Upper lobe of left lung (tissue), 6 donors: ENCODE results near the gene TENM4. TPM values are rescaled to one million over a fixed set of nuclear protein-coding genes. Genes with fewer than 3 reads are reported as not detected.

Source experiments
- ATAC-seq, 2 donors: fragments of 200-7000 bp; cut with Tn5 transposase; one replicate each; pipeline ENCODE4 v1.9.1; 2022; ENCODE audit warnings: mild to moderate bottlenecking in 2 of 2, moderate library complexity in 2 of 2; ENCODE audit not compliant: low FRiP score in 2 of 2
- DNase-seq, 2 donors: peaks; one replicate each; pipeline ENCODE4 v3.0.0-alpha.2; 2019 to 2020
- H3K27ac ChIP-seq, 4 donors: fragments of 200-600 bp; sonication (generic); one replicate each; pipeline ENCODE4 v1.5.1; 2016 to 2019
- H3K27me3 ChIP-seq, 4 donors: fragments of 200-600 bp; sonication (generic); one replicate each; pipeline ENCODE4 v1.5.1; 2017 to 2019
- H3K36me3 ChIP-seq, 4 donors: fragments of 200-600 bp; sonication (generic); one replicate each; pipeline ENCODE4 v1.5.1; 2016 to 2019
- H3K4me1 ChIP-seq, 4 donors: fragments of 200-600 bp; sonication (generic); one replicate each; pipeline ENCODE4 v1.5.1; 2018 to 2019
- H3K4me3 ChIP-seq, 4 donors: fragments of 200-600 bp; sonication (generic); one replicate each; pipeline ENCODE4 v1.5.1; 2017 to 2019; ENCODE audit warnings: mild to moderate bottlenecking in 2 of 4, moderate library complexity in 1 of 4
- H3K9me3 ChIP-seq, 4 donors: fragments of 200-600 bp; sonication (generic); one replicate each; pipeline ENCODE4 v1.5.1; 2018 to 2019
- CTCF ChIP-seq, 6 experiments: fragments of 450-650 bp in 4 of 6; fragments of 200-600 bp in 2 of 6; sonication (generic) in 2 of 6; IDR thresholded peaks; one replicate each; pipeline ENCODE4 v1.5.1; 2016 to 2019; ENCODE audit warnings: antibody characterized with exemption in 6 of 6
- EP300 ChIP-seq, 4 donors: sonication (generic); formaldehyde crosslinking; IDR thresholded peaks; one replicate each; pipeline ENCODE4 v1.5.1; 2017; ENCODE audit warnings: antibody characterized with exemption in 4 of 4, control low read depth in 2 of 4
- POLR2A ChIP-seq, 4 donors: fragments of 450-650 bp; IDR thresholded peaks; one replicate each; pipeline ENCODE4 v1.5.1; 2016 to 2017; ENCODE audit warnings: antibody characterized with exemption in 4 of 4, mild to moderate bottlenecking in 2 of 4
- POLR2AphosphoS5 ChIP-seq, 2 donors: sonication (generic); formaldehyde crosslinking; IDR thresholded peaks; one replicate each; pipeline ENCODE4 v1.5.1; 2017; ENCODE audit warnings: antibody characterized with exemption in 2 of 2
- WGBS, 2 donors: methylation state at CpG; one replicate each; pipeline ENCODE4 v1.1.5; 2017 to 2018; 5-methylcytosine and 5-hydroxymethylcytosine counted together
- total RNA-seq, 6 donors: library from RNA; depleted of rRNA in 4 of 6; stranded (reverse); fragments of >200 nt in 4 of 6; gene quantifications; one replicate each; pipeline versions ENCODE4 v1.1.0 to v1.2.1, GENCODE V29; 2016 to 2021
- donor health status: DM: no; HTN: no; CAD: no; lungs with moderate emphysema.
- donor health status: DM: no; HTN: yes; CAD: no; lungs with severe emphysema.

TENM4 gene
- total RNA-seq, 6 donors from 2014 or later, result 0.11 to 20.0 (median 3.7) TPM

GRCh38 chr11:78855116-78855515 lies 585.7 kb downstream of the TENM4 start:
- TF ChIP-seq POLR2A (IDR thresholded peaks at IDR 0.05) (no peak), CTCF (IDR thresholded peaks at IDR 0.05) (no peak), POLR2AphosphoS5 (IDR thresholded peaks at IDR 0.05) (no peak), EP300 (IDR thresholded peaks at IDR 0.05) (no peak)
- Histone ChIP-seq H3K4me1 (no peaks in the 10 kb centered on the region), H3K27ac (no peak overlapping the region), H3K4me3 (no peak overlapping the region), H3K9me3 (no peaks in the 10 kb centered on the region), H3K27me3 (no peaks in the 10 kb centered on the region), H3K36me3 (no peaks in the 10 kb centered on the region)
- ATAC-seq (no peak), DNase-seq (no peak)

GRCh38 chr11:78853521-78853920 lies 587.3 kb downstream of the TENM4 start:
- no peak for ATAC-seq
- no peaks in the 10 kb centered on the region for H3K27me3 ChIP-seq
- no peak overlapping the region for H3K4me3 ChIP-seq
- H3K27ac ChIP-seq, result no peak overlapping the region
- no peak for DNase-seq
- TF ChIP-seq EP300 (IDR thresholded peaks at IDR 0.05) (no peak), POLR2AphosphoS5 (IDR thresholded peaks at IDR 0.05) (no peak), POLR2A (IDR thresholded peaks at IDR 0.05) (no peak), CTCF (IDR thresholded peaks at IDR 0.05) (no peak)
- WGBS, 2 donors, result 91 to 94% methylated on average over 3 of the region's 3 CpGs
- no peaks in the 10 kb centered on the region for H3K4me1 ChIP-seq
- no peaks in the 10 kb centered on the region for H3K9me3 ChIP-seq
- H3K36me3 ChIP-seq, result no peaks in the 10 kb centered on the region

- 62 to 63% methylated on average over 7 of the region's 7 CpGs for WGBS, 2 donors
- Histone ChIP-seq H3K27ac (peak overlapping the region in 3 of 4 donors; percentile 1 to 25 (median 21)), H3K27me3 (no peaks in the 10 kb centered on the region), H3K4me3 (no peak overlapping the region), H3K9me3 (no peaks in the 10 kb centered on the region), H3K36me3 (no peaks in the 10 kb centered on the region), H3K4me1 (no peaks in the 10 kb centered on the region)
- DNase-seq, result peak in 1 of 2 donors; percentile 58
- TF ChIP-seq CTCF (IDR thresholded peaks at IDR 0.05) (no peak), EP300 (IDR thresholded peaks at IDR 0.05) (no peak), POLR2AphosphoS5 (IDR thresholded peaks at IDR 0.05) (no peak), POLR2A (IDR thresholded peaks at IDR 0.05) (peak in 1 of 4 donors; percentile 10)
- peak; percentile 65 to 71 for ATAC-seq
These were observed 588.8 kb downstream of the TENM4 start for GRCh38 chr11:78851878-78852586.

GRCh38 chr11:78850078-78850477 lies 590.8 kb downstream of the TENM4 start:
- Histone ChIP-seq H3K27ac (no peak overlapping the region), H3K27me3 (no peaks in the 10 kb centered on the region), H3K4me1 (no peaks in the 10 kb centered on the region), H3K4me3 (no peak overlapping the region), H3K36me3 (no peaks in the 10 kb centered on the region), H3K9me3 (no peaks in the 10 kb centered on the region)
- WGBS, 2 donors, result 88 to 91% methylated on average over 3 of the region's 3 CpGs
- ATAC-seq (no peak), DNase-seq (no peak)
- TF ChIP-seq POLR2A (IDR thresholded peaks at IDR 0.05), result no peak

GRCh38 chr11:78846269-78846668 lies 594.6 kb downstream of the TENM4 start:
- DNase-seq (no peak), ATAC-seq (no peak)
- Histone ChIP-seq H3K4me3 (no peak overlapping the region), H3K27me3 (no peaks in the 10 kb centered on the region), H3K27ac (no peak overlapping the region), H3K36me3 (no peaks in the 10 kb centered on the region), H3K9me3 (no peaks in the 10 kb centered on the region), H3K4me1 (peaks cover 0 to 3% (median 0%) of the 10 kb centered on the region in 4 donors)
- WGBS, 2 donors, result 76 to 88% methylated on average over 5 of the region's 5 CpGs
- TF ChIP-seq POLR2AphosphoS5 (IDR thresholded peaks at IDR 0.05) (no peak), POLR2A (IDR thresholded peaks at IDR 0.05) (no peak), CTCF (IDR thresholded peaks at IDR 0.05) (no peak), EP300 (IDR thresholded peaks at IDR 0.05) (no peak)
